T47D (cell line): ENCODE data around the gene TET3.
A peak's percentile ranks its signal among the peaks of the same experiment; 100 is the strongest.

Source experiments
- DNase-seq, 2 experiments: peaks; one replicate each; pipeline versions ENCODE4 v3.0.0 to v3.0.0-alpha.2; 2011 to 2012; ENCODE audit warnings: low read depth in 1 of 2, low spot score in 1 of 2
- JUND ChIP-seq: IDR thresholded peaks from 2 replicates; pipeline ENCODE4 v1.6.1; 2012; ENCODE audit warnings: low read depth
- in situ Hi-C: cut with HindIII; loops from 2 replicates; pipeline ENCODE4 v1.10.0; 2016; ENCODE audit warnings: low sequenced_read_pairs, low pct_unique_long_range_greater_than_20kb

Gene TET3

GRCh38 chr2:73970850-73971471 lies 13.7 kb upstream of the TET3 start:
- no peak for DNase-seq
- in situ Hi-C loops, result no loop called here
- no peak for TF ChIP-seq JUND

DNA sequence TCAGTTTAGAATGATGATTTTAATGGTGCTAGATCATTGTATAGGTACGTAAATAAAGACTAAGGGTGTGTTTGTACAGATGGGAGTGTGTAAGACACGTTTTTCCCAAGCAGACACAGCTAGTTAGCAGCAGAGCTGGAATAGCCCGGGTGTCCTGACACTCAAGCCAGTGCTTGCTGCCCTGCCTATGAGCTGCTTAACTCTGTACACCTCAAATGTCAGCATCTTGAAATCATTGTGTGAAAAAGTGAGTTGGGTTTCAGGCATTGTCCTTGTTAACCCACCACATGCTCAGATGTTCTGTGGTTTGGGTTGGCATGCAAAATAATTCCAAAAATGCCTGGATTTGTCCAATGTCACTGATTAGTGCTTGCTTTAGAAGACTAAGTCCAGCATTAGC lies 13.0 kb upstream of the TET3 start:
- TF ChIP-seq JUND, result no peak
- DNase-seq, result no peak
- in situ Hi-C loops, result no loop called here

DNA sequence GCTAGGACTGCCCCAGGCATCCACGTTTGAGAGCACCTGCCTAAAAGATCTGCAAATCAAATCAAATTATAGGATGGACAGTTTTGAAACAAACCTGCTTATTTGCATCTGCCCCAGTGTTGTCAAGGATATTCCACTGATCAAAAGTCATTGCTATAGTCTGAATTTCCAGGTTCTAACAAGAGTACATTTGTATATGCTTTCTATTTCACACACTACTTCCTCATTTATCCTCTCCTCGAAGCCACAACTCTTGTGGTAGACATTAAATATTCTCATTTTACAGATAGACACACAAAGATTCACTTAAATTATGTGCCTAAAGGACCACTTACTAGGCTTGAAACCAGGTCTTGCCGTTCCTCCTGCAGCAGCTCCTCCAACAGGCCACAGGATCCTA lies 11.9 kb upstream of the TET3 start:
- in situ Hi-C loops, result no loop called here
- TF ChIP-seq JUND, result no peak
- DNase-seq, result no peak

- in situ Hi-C loops, result no loop called here
- DNase-seq, result no peak
- TF ChIP-seq JUND, result no peak
Measured at GRCh38 chr2:73975731-73976130, 9.0 kb upstream of the TET3 start.

DNA sequence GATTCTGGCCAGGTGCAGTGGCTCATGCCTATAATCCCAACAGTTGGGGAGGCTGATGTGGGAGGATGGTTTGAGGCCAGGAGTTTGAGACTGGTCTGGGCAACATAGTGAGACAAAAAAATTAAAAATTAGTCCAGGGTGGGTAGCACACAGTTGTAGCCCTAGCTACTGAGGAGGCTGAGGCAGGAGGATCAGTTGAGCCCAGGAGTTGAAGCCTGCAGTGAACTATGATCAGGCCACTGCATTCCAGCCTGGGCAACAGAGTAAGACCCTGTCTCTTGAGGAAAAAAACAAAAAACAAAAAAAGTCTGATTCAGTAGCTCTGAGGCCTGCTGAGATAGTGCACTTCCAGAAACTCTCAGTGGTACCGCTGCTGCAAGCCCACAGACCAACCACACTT lies 7.9 kb upstream of the TET3 start:
- in situ Hi-C loops, result no loop called here
- no peak for DNase-seq

GRCh38 chr2:73977466-73977865 lies 7.2 kb upstream of the TET3 start:
- in situ Hi-C loops, result no loop called here
- DNase-seq, result no peak
- TF ChIP-seq JUND, result no peak

More for the DNA sequence above, 7.9 kb upstream of the TET3 start:
- no peak for TF ChIP-seq JUND

DNA sequence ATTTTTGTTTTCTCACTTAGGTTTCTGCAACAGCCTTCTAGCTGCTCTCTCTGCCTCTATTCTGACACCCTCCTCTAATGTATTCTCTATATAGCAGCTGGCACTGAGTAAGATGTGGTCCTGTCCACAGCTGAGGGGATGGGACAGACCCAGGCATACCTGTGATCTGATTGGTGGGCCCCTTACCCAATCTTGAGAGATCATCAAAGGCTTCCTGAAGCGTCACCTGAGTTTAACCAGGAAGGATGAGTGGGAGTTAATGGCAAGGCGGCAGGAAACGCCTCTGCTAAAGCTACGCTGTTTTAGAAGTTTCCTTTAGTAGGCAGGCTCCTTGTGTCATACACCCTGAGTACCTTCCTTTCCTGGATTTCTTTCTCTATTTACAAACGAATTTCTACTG lies 5.7 kb upstream of the TET3 start:
- no peak for DNase-seq
- TF ChIP-seq JUND, result no peak
- in situ Hi-C loops, result no loop called here

DNA sequence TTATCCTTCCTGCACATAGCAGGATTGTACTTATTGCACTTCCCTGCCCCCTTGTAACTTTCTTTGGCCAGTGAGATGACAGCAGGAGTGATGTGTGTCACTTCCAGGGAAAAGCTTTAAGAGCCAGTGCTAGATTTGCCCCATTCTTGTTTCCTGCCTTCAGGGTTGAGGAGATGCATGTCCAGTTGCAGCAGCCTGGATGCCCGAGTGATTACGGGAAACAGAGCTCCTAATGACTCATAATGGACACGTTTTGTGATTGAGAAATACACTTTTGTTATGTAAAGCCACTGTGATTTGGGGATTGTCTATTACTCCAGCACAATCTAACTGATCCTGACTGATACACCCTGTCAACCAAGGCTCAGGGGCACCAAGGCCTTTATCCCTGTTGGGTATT lies 5.0 kb upstream of the TET3 start:
- in situ Hi-C loops, result no loop called here
- no peak for TF ChIP-seq JUND
- DNase-seq, result no peak

DNA sequence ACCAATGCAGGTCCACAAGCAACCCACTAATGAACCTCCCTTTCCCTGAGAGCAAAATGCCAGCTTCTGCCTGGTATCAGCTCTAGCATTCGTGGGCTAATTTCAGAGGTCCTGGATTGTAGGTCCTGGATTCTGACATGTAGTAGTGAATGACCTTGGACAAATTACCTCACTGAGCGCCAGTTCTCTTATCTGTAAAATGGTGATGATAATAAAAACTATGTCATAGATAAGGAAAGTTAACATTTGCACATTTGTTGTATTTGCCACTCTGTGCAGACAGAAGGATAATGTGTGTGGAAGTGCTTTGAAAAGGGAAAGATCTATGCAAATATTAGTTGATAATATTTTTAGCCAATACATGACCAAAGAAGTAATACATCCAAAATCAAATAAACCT lies 4.1 kb upstream of the TET3 start:
- no peak for TF ChIP-seq JUND
- DNase-seq, result no peak
- in situ Hi-C loops, result no loop called here

- in situ Hi-C loops, result no loop called here
- no peak for TF ChIP-seq JUND
- DNase-seq, result peak in 1 of 2 experiments; percentile 69
Measured at GRCh38 chr2:73981081-73982001, 3.4 kb upstream of the TET3 start.

- in situ Hi-C loops, result no loop called here
Measured at GRCh38 chr2:73982140-73982617, 2.5 kb upstream of the TET3 start.

DNA sequence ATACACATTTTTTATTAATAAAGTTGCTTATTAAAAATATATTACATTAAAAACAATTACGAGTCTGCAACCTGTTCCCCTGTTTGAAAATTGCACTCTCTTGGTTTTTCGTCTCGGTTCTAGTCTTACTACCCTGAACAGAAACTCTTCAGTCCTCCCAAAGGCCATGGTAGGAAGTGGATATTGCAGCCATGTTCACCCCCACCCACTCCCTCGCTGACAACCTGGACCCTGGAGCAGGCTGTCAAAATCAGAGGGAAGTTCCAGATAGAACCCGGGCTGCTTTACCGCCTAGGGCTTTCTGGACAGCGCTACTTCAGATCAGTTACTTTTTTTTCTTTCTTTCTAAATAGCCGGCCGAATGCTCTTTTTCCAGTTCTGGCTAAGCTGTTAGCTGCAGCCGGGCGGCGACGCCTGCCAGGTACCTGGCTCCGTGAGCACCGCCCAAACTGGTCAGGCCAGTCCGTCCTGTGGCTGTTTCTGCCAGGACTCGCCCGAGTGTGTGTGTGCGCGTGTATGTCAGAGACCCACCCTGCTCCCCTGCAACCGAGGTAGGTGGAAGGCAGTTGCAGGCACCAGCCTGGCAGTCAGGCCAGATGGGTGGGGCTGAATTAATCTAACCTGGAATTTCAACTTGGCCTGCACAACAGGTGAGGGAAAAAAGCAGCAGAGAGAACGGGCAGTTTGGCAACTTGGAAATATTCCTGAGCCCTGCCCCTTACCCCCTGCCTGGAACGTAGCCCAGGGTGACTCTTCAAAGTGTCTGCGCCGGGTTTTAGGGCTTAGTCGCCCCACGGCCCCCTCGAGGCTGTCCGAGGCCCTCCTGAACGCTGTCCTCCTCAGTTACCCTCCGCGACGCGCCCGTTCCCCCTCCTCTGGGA lies 1.1 kb upstream of the TET3 start:
- TF ChIP-seq JUND, result no peak
- peak; percentile 67 to 96 for DNase-seq
- in situ Hi-C loops, result no loop called here

More at GRCh38 chr2:73982140-73982617, 2.5 kb upstream of the TET3 start:
- no peak for TF ChIP-seq JUND
- DNase-seq, result no peak
